ENCODE measurements around the gene PTTG1. TPM values are rescaled to one million over a fixed set of nuclear protein-coding genes. Genes with fewer than 3 reads are reported as not detected.

The PTTG1 gene
- polyA plus RNA-seq, 6 donors from 2014 or later: 2.6 to 17.2 (median 12.2) TPM

DNA sequence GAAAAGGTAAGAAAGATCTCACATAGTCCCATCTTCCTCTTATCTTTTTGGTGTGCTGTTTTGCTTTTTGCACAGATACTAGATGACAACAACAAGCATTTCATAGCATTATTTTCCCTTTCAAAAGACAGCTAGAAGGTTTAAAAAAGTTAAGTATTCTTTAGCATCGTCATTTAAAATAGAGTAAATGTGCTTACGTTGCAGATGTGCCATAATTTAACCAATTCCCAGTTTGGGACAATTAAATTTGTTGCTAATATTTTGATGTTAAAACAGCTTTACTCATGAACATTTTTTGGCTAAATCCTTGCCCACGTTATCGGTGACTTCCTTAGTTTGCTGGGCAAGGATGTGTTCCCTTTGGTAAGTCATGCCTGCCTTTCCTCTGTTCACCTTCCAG lies 41.6 kb downstream of the PTTG1 start:
- Mint-ChIP-seq H3K27ac (no peak overlapping the region), H3K27me3 (peaks cover 17 to 56% (median 23%) of the 10 kb centered on the region in 3 donors), H3K4me1 (peaks cover 26 to 34% (median 28%) of the 10 kb centered on the region in 3 donors), H3K4me3 (no peak overlapping the region), H3K36me3 (no peaks in the 10 kb centered on the region), H3K9me3 (peaks cover 0 to 2% (median 0%) of the 10 kb centered on the region in 7 donors)
- no peak for ATAC-seq (ENCODE audit: low read depth in 2 of 2)
- no peak for DNase-seq

DNA sequence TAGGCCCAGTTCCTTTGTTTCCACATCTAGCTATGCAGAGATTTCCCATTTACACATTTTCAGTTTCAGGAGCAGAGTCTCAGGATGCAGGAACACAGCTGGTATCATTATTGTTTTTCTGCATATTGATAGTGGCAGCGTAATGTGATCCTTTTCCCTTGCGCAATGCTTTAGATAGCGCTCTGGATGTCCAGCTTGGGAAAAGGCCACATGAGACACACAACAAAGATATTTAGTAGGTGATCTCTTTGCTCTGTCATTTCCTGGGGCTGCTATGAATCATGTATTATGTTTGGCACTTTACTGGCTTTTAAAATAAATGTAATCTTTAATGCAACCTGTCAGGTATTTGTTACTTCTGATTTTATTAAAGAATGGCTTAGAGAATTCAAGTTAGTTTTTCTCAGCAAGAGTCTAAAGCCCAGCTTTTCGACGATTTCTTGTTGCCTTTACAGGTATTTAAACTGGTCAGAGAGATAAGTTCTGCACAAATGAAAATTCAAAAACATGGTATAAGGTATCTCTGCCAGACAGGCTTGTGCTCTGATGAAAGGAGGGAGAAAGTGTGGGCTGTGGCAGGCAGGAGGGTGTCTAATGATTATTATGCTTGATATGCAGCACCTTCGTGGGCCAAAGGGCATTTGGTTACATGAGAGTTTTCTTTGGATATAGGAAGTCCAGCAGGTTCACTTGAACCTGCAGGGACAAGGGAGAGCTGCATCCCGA lies 42.2 kb downstream of the PTTG1 start:
- H3K9me3 Mint-ChIP-seq: peaks cover 0 to 2% (median 0%) of the 10 kb centered on the region in 7 donors
- H3K36me3 Mint-ChIP-seq: no peaks in the 10 kb centered on the region
- ATAC-seq (ENCODE audit: low read depth in 2 of 2) (no peak), DNase-seq (no peak)
- peaks cover 31 to 40% (median 34%) of the 10 kb centered on the region in 3 donors for H3K4me1 Mint-ChIP-seq
- H3K4me3 Mint-ChIP-seq: no peak overlapping the region
- peaks cover 14 to 57% (median 21%) of the 10 kb centered on the region in 3 donors for H3K27me3 Mint-ChIP-seq
- peak overlapping the region in 2 of 6 donors; percentile 1 to 59 for H3K27ac Mint-ChIP-seq

DNA sequence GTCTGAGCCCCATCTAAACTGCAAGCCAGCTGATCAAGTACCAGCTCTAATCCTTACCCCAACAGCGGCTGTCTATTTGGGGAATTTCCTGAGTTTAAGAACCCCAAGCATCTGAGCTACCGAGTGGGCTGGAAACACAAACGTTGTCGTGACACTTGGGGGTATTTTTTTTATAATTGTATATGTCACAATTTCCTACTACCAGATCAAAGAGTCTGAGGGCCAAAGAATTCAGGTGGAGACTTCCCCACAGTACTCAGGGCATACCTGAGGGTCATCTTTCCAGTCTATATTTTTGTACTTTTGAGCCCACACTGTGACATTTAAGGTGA lies 42.8 kb downstream of the PTTG1 start:
- H3K27ac Mint-ChIP-seq: peak overlapping the region in 1 of 6 donors; percentile 1
- H3K4me1 Mint-ChIP-seq: peaks cover 36 to 46% (median 40%) of the 10 kb centered on the region in 3 donors
- H3K27me3 Mint-ChIP-seq: peaks cover 9 to 55% (median 21%) of the 10 kb centered on the region in 3 donors
- no peaks in the 10 kb centered on the region for H3K36me3 Mint-ChIP-seq
- no peak for ATAC-seq (ENCODE audit: low read depth in 2 of 2)
- peaks cover 0 to 2% (median 0%) of the 10 kb centered on the region in 7 donors for H3K9me3 Mint-ChIP-seq
- no peak for DNase-seq
- H3K4me3 Mint-ChIP-seq: no peak overlapping the region

DNA sequence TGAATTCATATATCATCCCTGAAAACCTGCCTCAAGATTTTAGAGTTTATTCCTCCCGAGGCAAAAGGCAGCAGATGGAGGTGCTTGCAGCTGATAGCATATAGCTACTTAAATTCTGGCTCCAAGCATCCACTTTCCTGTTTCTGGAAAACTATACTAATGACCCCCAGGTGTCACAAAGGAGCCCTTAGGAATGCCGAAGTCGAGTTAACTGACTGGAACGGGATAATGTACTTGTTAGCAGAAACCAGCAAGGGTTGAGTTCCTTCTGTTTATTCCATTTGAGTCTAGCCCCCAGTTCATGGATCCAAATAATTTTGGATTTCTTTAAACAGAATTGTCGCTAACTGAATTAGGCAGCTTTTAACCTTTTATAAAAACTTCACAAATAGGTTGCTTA lies 44.5 kb downstream of the PTTG1 start:
- Mint-ChIP-seq H3K9me3 (peaks cover 0 to 2% (median 0%) of the 10 kb centered on the region in 7 donors), H3K27me3 (peaks cover 15 to 55% (median 29%) of the 10 kb centered on the region in 3 donors), H3K27ac (peak overlapping the region in 3 of 6 donors; percentile 10 to 92 (median 41)), H3K36me3 (no peaks in the 10 kb centered on the region), H3K4me3 (no peak overlapping the region), H3K4me1 (peaks cover 46 to 61% (median 52%) of the 10 kb centered on the region in 3 donors)
- ATAC-seq (ENCODE audit: low read depth in 2 of 2) (no peak), DNase-seq (no peak)

DNA sequence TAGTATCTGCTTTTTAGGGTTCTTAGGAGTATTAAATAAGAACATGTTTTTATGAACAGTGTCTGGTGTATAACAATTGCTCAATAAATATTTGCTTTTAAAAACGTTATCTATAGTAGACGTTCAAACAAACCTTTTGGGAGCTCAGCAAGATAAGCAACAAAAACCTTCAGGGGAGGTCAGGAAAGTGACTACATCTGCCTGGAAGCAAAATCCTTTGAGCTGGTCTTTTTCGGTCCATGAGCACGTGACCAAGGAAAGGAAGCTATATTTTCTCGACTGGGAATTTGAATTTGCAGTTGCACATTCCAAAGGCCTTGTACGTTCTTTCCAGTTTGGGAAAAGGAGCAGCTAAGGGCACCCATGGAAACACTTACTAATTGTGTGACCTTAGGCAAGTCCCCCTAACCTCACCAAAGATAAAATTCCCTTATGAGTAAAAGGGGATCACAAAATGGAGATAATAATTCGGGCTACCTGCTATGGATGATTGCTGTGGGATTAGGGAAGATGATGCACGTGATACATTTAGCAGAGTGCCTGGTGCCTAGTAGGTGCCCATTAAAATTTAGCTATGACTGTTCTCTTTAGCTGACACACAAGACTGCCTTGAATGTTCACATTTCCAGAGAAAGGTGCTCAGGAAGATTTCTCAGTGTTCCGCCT lies 45.4 kb downstream of the PTTG1 start:
- H3K27ac Mint-ChIP-seq: peak overlapping the region; percentile 41 to 99 (median 94)
- no peaks in the 10 kb centered on the region for H3K36me3 Mint-ChIP-seq
- H3K9me3 Mint-ChIP-seq: no peaks in the 10 kb centered on the region
- no peak for DNase-seq
- H3K27me3 Mint-ChIP-seq: peaks cover 15 to 61% (median 29%) of the 10 kb centered on the region in 3 donors
- H3K4me3 Mint-ChIP-seq: peak overlapping the region; percentile 73 to 96 (median 90)
- H3K4me1 Mint-ChIP-seq: peaks cover 46 to 68% (median 52%) of the 10 kb centered on the region in 3 donors
- ATAC-seq (ENCODE audit: low read depth in 2 of 2): no peak

DNA sequence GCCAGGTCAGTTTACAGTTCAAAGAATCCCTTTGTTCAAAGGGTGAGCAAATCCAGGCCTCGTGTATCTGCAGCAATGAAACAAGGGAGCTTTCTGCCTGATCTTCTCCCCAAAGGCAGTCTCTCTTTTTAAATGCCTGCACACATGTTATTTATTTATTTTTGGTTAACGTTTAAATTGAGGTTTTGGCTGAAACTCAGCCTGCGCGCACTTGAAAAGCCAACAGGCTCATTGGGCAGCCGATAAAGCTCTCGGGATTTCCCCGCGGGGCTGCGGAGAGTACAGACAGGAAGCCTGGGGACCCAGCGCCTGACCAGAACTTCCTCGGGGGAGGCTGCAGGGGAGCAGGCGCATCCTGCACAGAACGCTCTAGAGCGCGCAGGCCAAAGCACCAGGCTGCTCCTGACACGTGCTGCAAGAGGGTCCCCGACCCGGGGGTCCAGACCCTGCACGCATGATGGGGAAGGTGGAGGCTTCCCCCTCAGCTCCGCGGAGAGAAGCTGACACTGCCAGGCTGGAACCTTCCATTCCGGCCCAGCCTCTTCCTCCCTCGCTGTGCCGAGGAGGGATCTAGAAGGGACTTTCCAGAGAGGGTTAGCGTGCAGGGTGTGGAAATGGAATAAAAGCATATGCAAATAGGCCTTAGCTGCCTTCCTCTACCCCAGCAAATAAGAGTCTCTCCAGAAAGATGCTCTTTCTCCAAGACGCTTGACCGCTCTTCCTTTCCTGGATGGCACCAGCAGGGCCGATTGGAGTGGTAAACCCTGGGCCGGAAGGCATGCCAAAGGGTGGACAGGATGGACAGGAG lies 46.1 kb downstream of the PTTG1 start:
- H3K27ac Mint-ChIP-seq: peak overlapping the region; percentile 92 to 99 (median 95)
- peak; percentile 88 to 91 for ATAC-seq (ENCODE audit: low read depth in 2 of 2)
- peak overlapping the region; percentile 73 to 96 (median 90) for H3K4me3 Mint-ChIP-seq
- peaks cover 0 to 3% of the 10 kb centered on the region in 2 donors for H3K36me3 Mint-ChIP-seq
- peak; percentile 85 for DNase-seq
- peaks cover 15 to 61% (median 29%) of the 10 kb centered on the region in 3 donors for H3K27me3 Mint-ChIP-seq
- H3K9me3 Mint-ChIP-seq: no peaks in the 10 kb centered on the region
- H3K4me1 Mint-ChIP-seq: peaks cover 42 to 70% (median 45%) of the 10 kb centered on the region in 3 donors

DNA sequence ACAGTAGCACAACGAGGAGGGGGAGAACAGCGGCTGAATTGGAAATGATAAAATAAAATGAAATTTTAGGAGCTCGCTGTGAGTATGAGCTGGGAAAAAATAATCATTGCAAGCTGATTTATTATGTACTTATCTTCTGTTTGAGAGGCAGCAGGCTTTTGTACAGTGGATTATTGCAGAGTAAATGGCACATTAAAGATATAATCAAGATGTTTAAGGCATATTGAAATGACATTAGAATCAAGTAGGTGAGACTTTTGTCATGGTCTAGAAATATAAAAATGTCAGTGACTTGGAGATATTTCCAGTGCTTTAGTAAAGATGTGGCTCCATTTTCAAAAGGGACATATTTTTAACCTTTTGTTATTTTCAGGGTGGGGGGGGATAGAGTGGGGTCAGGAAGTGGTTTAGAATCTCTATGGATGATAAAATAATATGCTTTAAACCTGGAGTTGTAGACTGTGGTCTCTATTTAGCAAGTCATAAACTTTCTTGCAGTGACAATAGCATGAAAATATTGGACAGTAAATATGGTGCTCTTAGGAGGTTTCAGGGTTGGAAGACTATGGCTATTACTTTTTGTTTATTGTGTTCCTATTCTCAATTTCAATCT lies 46.8 kb downstream of the PTTG1 start:
- Mint-ChIP-seq H3K9me3 (no peaks in the 10 kb centered on the region), H3K27me3 (peaks cover 15 to 65% (median 29%) of the 10 kb centered on the region in 3 donors), H3K4me1 (peaks cover 42 to 70% (median 44%) of the 10 kb centered on the region in 3 donors), H3K27ac (peak overlapping the region; percentile 74 to 99 (median 95)), H3K4me3 (peak overlapping the region; percentile 73 to 96 (median 90)), H3K36me3 (peaks cover 0 to 6% of the 10 kb centered on the region in 2 donors)
- DNase-seq (no peak), ATAC-seq (ENCODE audit: low read depth in 2 of 2) (no peak)

DNA sequence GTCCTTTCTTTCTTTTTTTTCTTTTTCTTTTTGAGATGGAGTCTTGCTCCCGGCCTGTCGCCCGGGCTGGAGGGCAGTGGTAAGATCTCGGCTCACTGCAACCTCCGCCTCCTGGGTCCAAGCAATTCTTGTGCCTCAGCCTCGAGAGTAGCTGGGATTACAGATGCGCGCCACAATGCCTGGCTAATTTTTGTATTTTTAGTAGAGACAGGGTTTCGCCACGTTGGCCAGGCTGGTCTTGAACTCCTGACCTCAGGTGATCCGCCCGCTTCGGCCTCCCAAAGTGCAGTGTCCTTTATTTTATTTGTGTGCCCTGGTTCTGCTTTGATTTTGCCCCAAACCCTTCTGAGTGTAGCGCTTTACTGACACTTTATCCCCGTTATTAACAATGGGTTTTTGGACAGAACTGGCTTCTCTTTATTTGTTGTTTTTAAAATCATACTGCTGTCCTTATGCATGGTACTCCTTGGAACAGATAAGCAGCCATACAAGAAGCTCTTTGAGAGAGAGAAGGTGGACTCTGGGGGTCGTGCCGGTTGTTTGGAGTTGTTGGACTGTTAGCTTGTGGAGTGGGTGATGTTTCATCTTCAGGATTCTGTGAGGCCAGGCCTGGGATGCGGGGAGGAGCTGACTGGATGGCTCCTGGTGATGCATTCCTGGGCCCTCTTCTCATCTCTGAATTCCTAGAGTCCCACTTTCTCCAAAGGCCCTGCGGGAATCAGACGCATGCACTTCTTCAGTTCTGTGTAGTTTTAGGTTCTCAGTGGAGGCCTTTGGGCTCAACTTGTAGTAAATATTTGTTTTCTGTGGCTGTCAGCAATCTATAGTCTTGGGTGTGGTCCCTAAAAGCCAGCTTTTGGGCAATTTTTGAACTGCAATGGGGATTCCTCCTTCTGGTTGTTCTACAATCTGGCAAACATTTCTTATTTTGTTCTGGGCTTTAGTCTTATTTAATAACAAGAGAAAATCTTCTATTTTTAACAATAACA lies 47.8 kb downstream of the PTTG1 start:
- Mint-ChIP-seq H3K36me3 (peaks cover 0 to 9% of the 10 kb centered on the region in 2 donors), H3K4me1 (peaks cover 42 to 69% (median 44%) of the 10 kb centered on the region in 3 donors), H3K27ac (peak overlapping the region in 5 of 6 donors; percentile 58 to 92 (median 66)), H3K27me3 (peaks cover 15 to 61% (median 29%) of the 10 kb centered on the region in 3 donors), H3K9me3 (no peaks in the 10 kb centered on the region), H3K4me3 (peak overlapping the region; percentile 53 to 94 (median 80))
- DNase-seq (no peak), ATAC-seq (ENCODE audit: low read depth in 2 of 2) (no peak)

DNA sequence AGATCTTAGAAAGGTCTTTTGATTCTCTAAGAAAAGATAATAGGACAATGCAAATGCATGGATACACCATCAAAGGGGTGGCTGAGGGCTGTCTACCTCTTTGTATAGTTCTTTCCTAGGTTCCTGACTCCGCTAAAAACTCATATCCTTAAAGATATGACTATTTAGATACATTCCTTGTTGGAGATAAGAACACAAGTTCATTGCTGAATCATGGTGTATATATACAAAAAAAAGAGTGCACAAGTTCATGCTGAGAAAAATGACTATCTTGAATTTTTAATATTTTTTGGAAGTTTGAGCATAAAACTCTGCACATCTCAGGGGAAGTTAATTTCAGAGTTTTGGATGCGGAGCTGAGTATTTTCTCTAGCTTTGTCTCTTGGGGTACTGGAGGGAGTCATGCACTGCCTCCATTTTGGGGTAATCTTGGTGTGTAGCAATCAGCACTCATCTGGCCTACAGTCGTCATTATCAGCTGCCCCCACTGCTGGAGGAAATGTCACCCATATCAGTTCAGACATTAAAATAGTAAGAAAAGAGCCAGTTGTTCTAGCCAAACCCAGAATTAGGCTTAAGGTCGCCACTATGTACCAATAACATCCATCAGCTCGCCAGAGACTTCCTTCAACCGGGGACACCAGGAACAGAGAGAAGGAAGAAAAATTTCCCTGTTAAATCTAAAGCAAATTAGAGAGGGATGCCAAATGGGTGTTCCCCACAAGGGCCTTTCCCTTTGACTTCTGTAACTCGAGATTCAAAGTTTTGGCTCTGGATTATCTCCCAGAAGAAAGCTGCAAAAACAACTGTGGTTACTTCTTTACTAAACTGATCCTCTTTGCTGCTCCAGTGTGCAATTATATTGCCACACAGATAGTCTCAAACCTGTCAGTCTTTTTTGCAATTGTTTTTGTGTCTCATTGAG lies 49.0 kb downstream of the PTTG1 start:
- ATAC-seq (ENCODE audit: low read depth in 2 of 2): no peak
- no peak for DNase-seq
- peaks cover 0 to 9% of the 10 kb centered on the region in 2 donors for H3K36me3 Mint-ChIP-seq
- peak overlapping the region in 5 of 8 donors; percentile 41 to 71 (median 55) for H3K4me3 Mint-ChIP-seq
- peak overlapping the region in 2 of 6 donors; percentile 59 to 87 for H3K27ac Mint-ChIP-seq
- peaks cover 7 to 56% (median 24%) of the 10 kb centered on the region in 3 donors for H3K27me3 Mint-ChIP-seq
- no peaks in the 10 kb centered on the region for H3K9me3 Mint-ChIP-seq
- peaks cover 39 to 60% (median 44%) of the 10 kb centered on the region in 3 donors for H3K4me1 Mint-ChIP-seq

DNA sequence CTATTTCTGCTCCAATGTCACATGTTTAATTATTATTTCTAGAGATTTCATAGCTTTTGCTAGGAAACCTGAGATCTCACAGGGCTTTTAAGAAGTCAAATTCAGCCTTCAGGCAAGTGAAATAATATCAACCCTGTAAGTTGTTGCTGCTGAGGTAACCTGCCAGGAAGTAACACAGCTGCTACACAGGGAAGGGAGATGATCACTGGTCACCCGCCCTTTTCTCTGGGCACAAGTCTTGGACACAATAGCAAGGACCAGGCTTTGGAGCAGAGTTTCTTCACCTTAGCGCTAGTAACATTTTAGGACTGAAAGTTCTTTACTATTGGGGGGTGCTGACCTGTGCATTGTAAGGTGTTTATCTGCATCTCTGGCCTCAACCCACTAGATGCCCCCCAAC lies 50.1 kb downstream of the PTTG1 start:
- ATAC-seq (ENCODE audit: low read depth in 2 of 2) (no peak), DNase-seq (no peak)
- Mint-ChIP-seq H3K27me3 (peaks cover 7 to 57% (median 18%) of the 10 kb centered on the region in 3 donors), H3K9me3 (no peaks in the 10 kb centered on the region), H3K4me1 (peaks cover 38 to 51% (median 39%) of the 10 kb centered on the region in 3 donors), H3K36me3 (peaks cover 0 to 9% of the 10 kb centered on the region in 2 donors), H3K4me3 (peak overlapping the region in 3 of 8 donors; percentile 9 to 53 (median 41)), H3K27ac (no peak overlapping the region)

DNA sequence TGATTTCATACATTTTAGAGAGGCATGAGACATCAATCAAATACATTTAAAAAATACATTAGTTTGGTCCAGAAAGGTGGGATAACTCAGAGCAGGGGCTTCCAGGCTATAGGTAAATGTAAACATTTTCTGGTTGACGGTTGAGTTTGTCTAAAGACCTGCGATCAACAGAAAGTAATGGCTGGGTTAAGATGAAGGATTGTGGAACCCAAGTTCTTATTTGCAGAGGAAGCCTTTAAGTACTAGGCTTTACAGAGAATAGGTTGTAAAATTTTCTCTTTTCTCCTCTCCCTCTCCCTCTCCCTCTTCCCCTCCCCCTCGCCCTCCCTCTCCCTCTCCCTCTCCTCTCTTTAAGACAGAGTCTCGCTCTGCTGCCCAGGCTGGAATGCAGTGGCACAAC lies 50.8 kb downstream of the PTTG1 start:
- peaks cover 7 to 51% (median 15%) of the 10 kb centered on the region in 3 donors for H3K27me3 Mint-ChIP-seq
- H3K36me3 Mint-ChIP-seq: peaks cover 0 to 9% of the 10 kb centered on the region in 2 donors
- no peak for DNase-seq
- H3K4me1 Mint-ChIP-seq: peaks cover 31 to 44% (median 39%) of the 10 kb centered on the region in 3 donors
- peak overlapping the region in 2 of 6 donors; percentile 28 to 90 for H3K27ac Mint-ChIP-seq
- H3K9me3 Mint-ChIP-seq: no peaks in the 10 kb centered on the region
- no peak for ATAC-seq (ENCODE audit: low read depth in 2 of 2)
- H3K4me3 Mint-ChIP-seq: peak overlapping the region in 1 of 8 donors; percentile 41

All from naive B cell (primary cell).